HL-60/S4 (cell line): Measurements from ENCODE around the gene CES3.
"Not testable (repeated sequence)": the region's sequence is repeated elsewhere in the genome, so short reads cannot be mapped to it uniquely, and the experiment has no call there.

ENCODE experiments used
- in situ Hi-C: fragments of 300-500 bp; cut with MboI; formaldehyde crosslinking; loops from 2 replicates; pipeline ENCODE4 v1.14.3; 2022; ENCODE audit warnings: low sequenced_read_pairs

CES3 gene

GRCh38 chr16:66944971-66945370 lies 16.1 kb upstream of the CES3 start:
- in situ Hi-C loops, result not testable (repeated sequence)

- in situ Hi-C loops, result no loop called here
Measured at GRCh38 chr16:66945939-66946338, 15.1 kb upstream of the CES3 start.

- in situ Hi-C loops, result no loop called here
Measured at GRCh38 chr16:66946541-66946940, 14.5 kb upstream of the CES3 start.

GRCh38 chr16:66946974-66947301 lies 14.1 kb upstream of the CES3 start:
- in situ Hi-C loops, result no loop called here

- in situ Hi-C loops, result no loop called here
Measured at GRCh38 chr16:66947302-66948065, 13.6 kb upstream of the CES3 start.

GRCh38 chr16:66948134-66948836 lies 12.8 kb upstream of the CES3 start:
- in situ Hi-C loops, result no loop called here

GRCh38 chr16:66948837-66949225 lies 12.2 kb upstream of the CES3 start:
- in situ Hi-C loops, result no loop called here

- in situ Hi-C loops, result no loop called here
Measured at GRCh38 chr16:66949472-66949871, 11.6 kb upstream of the CES3 start.

GRCh38 chr16:66950437-66950836 lies 10.6 kb upstream of the CES3 start:
- in situ Hi-C loops, result loop anchor here (25.0 kb wide), 1 partner anchor 512 kb away; no protein-coding TSS in a partner anchor

- in situ Hi-C loops, result loop anchor here (25.0 kb wide), 1 partner anchor 511 kb away; no protein-coding TSS in a partner anchor
Measured at GRCh38 chr16:66950971-66951790, 9.9 kb upstream of the CES3 start.

GRCh38 chr16:66952430-66953110 lies 8.5 kb upstream of the CES3 start:
- in situ Hi-C loops, result loop anchor here (25.0 kb wide), 1 partner anchor 510 kb away; no protein-coding TSS in a partner anchor

- in situ Hi-C loops, result loop anchor here (25.0 kb wide), 1 partner anchor 509 kb away; no protein-coding TSS in a partner anchor
Measured at GRCh38 chr16:66953462-66954096, 7.5 kb upstream of the CES3 start.

- in situ Hi-C loops, result loop anchor here (25.0 kb wide), 1 partner anchor 508 kb away; no protein-coding TSS in a partner anchor
Measured at GRCh38 chr16:66954097-66954659, 6.9 kb upstream of the CES3 start.

- in situ Hi-C loops, result loop anchor here (25.0 kb wide), 1 partner anchor 507 kb away; no protein-coding TSS in a partner anchor
Measured at GRCh38 chr16:66955363-66956153, 5.5 kb upstream of the CES3 start.

GRCh38 chr16:66956154-66956457 lies 5.0 kb upstream of the CES3 start:
- in situ Hi-C loops, result loop anchor here (25.0 kb wide), 1 partner anchor 506 kb away; no protein-coding TSS in a partner anchor

GRCh38 chr16:66958857-66959703 lies 2.0 kb upstream of the CES3 start:
- in situ Hi-C loops, result loop anchor here (25.0 kb wide), 1 partner anchor 503 kb away; no protein-coding TSS in a partner anchor

GRCh38 chr16:66959704-66960161 lies 1.3 kb upstream of the CES3 start:
- in situ Hi-C loops, result loop anchor here (25.0 kb wide), 1 partner anchor 503 kb away; no protein-coding TSS in a partner anchor

- in situ Hi-C loops, result loop anchor here (25.0 kb wide), 1 partner anchor 502 kb away; no protein-coding TSS in a partner anchor
Measured at GRCh38 chr16:66960270-66960669, 796 bp upstream of the CES3 start.
